ENCODE results near the gene GPR107. TPM values are rescaled to one million over a fixed set of nuclear protein-coding genes. Genes with fewer than 3 reads are reported as not detected.
A peak's percentile ranks its signal among the peaks of the same experiment; 100 is the strongest.

GPR107 gene
- total and polyA plus RNA-seq, 2 of the 8 experiments (the other 6 are each of a cell fraction or from before 2014, with no cell fraction given), result 19.3 to 30.7 TPM

DNA sequence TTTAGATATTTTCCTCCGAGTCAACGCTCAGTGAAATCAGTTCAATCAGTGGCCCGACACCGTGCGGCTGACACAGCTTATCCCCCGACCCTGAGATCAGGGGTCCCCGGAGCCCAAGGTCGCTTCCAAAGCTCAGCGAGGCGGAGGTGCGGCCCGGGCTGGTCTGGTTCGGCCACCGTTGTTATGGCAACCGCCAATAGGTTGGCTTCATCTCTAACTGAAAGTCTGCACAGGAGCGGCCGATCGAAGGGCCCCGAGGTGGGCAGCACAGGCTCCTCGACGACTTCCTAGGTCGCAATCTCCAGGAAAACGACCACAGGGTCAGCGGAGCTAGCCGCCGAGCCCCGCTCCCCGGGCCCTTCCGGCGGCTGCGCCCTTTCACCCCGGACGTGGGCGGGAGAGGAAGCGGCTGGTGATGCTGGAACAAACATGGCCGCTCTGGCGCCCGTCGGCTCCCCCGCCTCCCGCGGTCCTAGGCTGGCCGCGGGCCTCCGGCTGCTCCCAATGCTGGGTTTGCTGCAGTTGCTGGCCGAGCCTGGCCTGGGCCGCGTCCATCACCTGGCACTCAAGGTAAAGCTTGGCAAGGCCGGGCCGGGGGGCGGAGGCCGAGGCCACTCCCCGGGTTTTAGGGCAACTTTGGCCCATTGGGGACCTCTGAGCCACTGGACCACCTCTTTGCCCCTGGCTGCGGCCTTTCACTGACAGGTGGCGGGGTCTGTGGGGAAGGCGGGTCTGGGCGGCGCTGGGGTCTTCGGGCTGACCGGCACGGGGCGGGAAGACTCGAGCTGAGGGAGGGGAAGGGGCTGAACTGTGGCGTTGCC is at the start of gene GPR107 (continued):
- no peak for TF ChIP-seq ZNF274 (IDR thresholded peaks at IDR 0.05; ENCODE audit: borderline replicate concordance, extremely low read depth, low read length)
- TF ChIP-seq KDM5A (IDR thresholded peaks at IDR 0.05; ENCODE audit: low read length), result peak; percentile 64; the same call in 1 of the 2 replicates
- no peak for TF ChIP-seq NANOG (IDR thresholded peaks at IDR 0.05; ENCODE audit: insufficient read depth, low read depth, low read length, poor library complexity, severe bottlenecking)
- TF ChIP-seq RBBP5 (IDR thresholded peaks at IDR 0.05; ENCODE audit: borderline replicate concordance, low read depth, low read length), result peak; percentile 95
- TF ChIP-seq POLR2AphosphoS5 (IDR thresholded peaks at IDR 0.05; ENCODE audit: low read depth, low read length), result no peak
- peak; percentile 54 for TF ChIP-seq TBP (IDR thresholded peaks at IDR 0.05; ENCODE audit: low read depth, low read length)
- TF ChIP-seq POLR2A (IDR thresholded peaks at IDR 0.05; ENCODE audit: control extremely low read depth in 1 of 2, low read depth in 2 of 2, low read length in 2 of 2), result peak in 1 of 2 experiments; percentile 71; a peak in 2 of 3 replicates
- no peak for TF ChIP-seq FOSL1 (IDR thresholded peaks at IDR 0.05; ENCODE audit: insufficient read depth, low read depth, low read length)
